ENCODE measurements around the gene ARPC5.

Gene ARPC5

DNA sequence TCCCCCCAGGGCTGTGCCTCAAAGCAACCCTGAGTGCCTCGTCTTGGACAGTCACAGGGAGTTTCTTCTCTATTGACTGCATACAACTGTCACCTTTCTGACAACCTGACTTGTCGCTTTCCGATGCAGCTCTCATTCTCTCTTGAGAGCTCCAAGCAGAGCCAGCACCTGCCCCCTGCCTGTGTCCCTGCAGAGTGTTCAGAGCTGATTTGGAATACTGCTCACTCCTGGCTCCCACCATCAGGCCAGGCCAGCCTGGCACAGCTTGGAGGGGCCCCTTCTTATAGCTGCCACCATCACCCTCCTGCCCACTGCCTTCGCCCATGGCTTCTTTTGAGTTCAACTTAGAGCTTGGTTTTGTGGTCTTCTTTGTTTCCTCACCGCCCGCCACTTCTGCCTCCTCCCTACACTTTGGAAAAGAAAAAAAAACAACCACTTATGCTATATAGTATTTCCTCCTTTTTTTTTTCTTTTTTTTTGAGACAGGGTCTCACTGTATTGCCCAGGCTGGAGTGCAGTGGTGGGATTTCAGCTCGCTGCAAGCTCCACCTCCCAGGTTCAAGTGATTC is 57.6 kb downstream of the ARPC5 start:
- no peaks in the 10 kb centered on the region for H3K27me3 ChIP-seq (ENCODE audit: insufficient read depth, poor library complexity, severe bottlenecking)
- no peak overlapping the region for H3K27ac ChIP-seq (ENCODE audit: poor library complexity, severe bottlenecking)
- DNase-seq (ENCODE audit: low spot score) (no peak), ATAC-seq (ENCODE audit: low read depth) (no peak)
- H3K4me3 ChIP-seq (ENCODE audit: severe bottlenecking), result no peak overlapping the region
- TF ChIP-seq, protein P1, sequence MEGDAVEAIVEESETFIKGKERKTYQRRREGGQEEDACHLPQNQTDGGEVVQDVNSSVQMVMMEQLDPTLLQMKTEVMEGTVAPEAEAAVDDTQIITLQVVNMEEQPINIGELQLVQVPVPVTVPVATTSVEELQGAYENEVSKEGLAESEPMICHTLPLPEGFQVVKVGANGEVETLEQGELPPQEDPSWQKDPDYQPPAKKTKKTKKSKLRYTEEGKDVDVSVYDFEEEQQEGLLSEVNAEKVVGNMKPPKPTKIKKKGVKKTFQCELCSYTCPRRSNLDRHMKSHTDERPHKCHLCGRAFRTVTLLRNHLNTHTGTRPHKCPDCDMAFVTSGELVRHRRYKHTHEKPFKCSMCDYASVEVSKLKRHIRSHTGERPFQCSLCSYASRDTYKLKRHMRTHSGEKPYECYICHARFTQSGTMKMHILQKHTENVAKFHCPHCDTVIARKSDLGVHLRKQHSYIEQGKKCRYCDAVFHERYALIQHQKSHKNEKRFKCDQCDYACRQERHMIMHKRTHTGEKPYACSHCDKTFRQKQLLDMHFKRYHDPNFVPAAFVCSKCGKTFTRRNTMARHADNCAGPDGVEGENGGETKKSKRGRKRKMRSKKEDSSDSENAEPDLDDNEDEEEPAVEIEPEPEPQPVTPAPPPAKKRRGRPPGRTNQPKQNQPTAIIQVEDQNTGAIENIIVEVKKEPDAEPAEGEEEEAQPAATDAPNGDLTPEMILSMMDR (IDR thresholded peaks at IDR 0.05; ENCODE audit: poor library complexity, severe bottlenecking), result no peak
- no peaks in the 10 kb centered on the region for H3K36me3 ChIP-seq (ENCODE audit: low read depth)
- no peaks in the 10 kb centered on the region for H3K4me1 ChIP-seq (ENCODE audit: insufficient read depth, poor library complexity, severe bottlenecking)
- H3K9me3 ChIP-seq (ENCODE audit: severe bottlenecking), result no peaks in the 10 kb centered on the region

DNA sequence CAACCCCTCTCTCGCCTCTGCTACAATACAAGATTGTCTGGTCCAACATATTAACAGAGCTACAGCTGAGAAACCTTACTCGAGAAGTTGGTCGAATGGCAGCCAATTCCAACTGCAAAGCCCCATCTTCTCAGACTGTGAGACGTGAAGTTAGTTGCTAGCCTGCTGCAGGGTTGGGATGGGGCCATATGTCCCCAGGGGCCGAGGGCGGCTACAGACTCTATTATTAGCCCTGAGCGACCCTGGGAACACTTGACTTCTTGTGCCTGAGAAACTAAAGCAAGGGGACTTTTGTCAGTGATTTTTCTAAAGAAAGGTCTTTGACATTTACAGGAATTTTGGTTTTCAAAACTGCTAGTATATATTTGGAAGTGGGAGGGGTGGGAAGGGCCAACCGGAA is 59.0 kb downstream of the ARPC5 start:
- Histone ChIP-seq H3K9me3 (ENCODE audit: severe bottlenecking) (no peaks in the 10 kb centered on the region), H3K27me3 (ENCODE audit: insufficient read depth, poor library complexity, severe bottlenecking) (no peaks in the 10 kb centered on the region), H3K4me3 (ENCODE audit: severe bottlenecking) (no peak overlapping the region), H3K36me3 (ENCODE audit: low read depth) (no peaks in the 10 kb centered on the region), H3K27ac (ENCODE audit: poor library complexity, severe bottlenecking) (no peak overlapping the region), H3K4me1 (ENCODE audit: insufficient read depth, poor library complexity, severe bottlenecking) (no peaks in the 10 kb centered on the region)
- DNase-seq (ENCODE audit: low spot score) (no peak), ATAC-seq (ENCODE audit: low read depth) (no peak)
- TF ChIP-seq, protein P1 (IDR thresholded peaks at IDR 0.05; ENCODE audit: poor library complexity, severe bottlenecking), result no peak

DNA sequence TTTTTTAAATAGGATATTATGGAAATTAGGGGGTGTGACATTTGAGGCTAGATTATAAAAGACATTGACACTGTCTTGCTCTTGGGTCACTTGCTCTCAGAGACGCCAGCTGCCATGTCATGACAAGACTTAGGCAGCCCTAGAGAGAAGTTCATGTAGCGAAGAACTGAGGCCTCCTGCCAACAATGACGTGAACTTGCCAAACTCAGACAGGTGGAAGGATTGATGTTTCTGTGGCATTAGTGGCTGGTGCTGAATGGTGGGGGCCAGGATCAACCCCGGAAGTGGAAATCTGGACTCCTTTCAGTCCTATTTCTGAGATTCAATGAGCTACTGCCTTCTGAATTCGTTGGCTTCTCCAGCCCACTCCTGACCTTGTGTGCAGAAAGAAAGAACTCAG is 60.0 kb downstream of the ARPC5 start:
- DNase-seq (ENCODE audit: low spot score), result no peak
- H3K27ac ChIP-seq (ENCODE audit: poor library complexity, severe bottlenecking), result no peak overlapping the region
- H3K4me1 ChIP-seq (ENCODE audit: insufficient read depth, poor library complexity, severe bottlenecking), result no peaks in the 10 kb centered on the region
- ATAC-seq (ENCODE audit: low read depth), result no peak
- H3K9me3 ChIP-seq (ENCODE audit: severe bottlenecking), result no peaks in the 10 kb centered on the region
- no peaks in the 10 kb centered on the region for H3K36me3 ChIP-seq (ENCODE audit: low read depth)
- H3K4me3 ChIP-seq (ENCODE audit: severe bottlenecking), result no peak overlapping the region
- no peaks in the 10 kb centered on the region for H3K27me3 ChIP-seq (ENCODE audit: insufficient read depth, poor library complexity, severe bottlenecking)
- TF ChIP-seq, protein P1 (IDR thresholded peaks at IDR 0.05; ENCODE audit: poor library complexity, severe bottlenecking), result no peak

DNA sequence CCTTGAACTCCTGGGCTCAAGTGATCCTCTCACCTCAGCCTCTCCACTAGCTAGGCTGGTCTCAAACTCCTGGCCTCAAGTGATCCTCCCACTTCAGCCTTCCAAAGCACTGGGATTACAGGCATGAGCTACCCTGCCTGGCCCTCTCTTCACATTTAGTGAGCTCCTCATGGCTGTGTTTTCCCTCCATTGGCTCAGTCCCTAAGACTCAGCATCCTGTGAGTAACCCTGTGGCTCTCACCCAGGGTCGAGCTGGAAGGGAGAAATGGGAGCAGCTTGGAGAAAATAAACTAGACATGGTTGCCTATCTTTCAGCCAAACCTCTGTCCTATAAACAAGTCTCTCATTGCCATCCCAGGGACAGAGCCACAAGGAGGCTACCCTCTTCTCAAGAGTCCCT is 62.9 kb downstream of the ARPC5 start:
- Histone ChIP-seq H3K27me3 (ENCODE audit: insufficient read depth, poor library complexity, severe bottlenecking) (no peaks in the 10 kb centered on the region), H3K4me1 (ENCODE audit: insufficient read depth, poor library complexity, severe bottlenecking) (peaks cover 18% of the 10 kb centered on the region), H3K36me3 (ENCODE audit: low read depth) (no peaks in the 10 kb centered on the region), H3K4me3 (ENCODE audit: severe bottlenecking) (no peak overlapping the region), H3K9me3 (ENCODE audit: severe bottlenecking) (no peaks in the 10 kb centered on the region), H3K27ac (ENCODE audit: poor library complexity, severe bottlenecking) (no peak overlapping the region)
- TF ChIP-seq, protein P1 (IDR thresholded peaks at IDR 0.05; ENCODE audit: poor library complexity, severe bottlenecking), result no peak
- DNase-seq (ENCODE audit: low spot score), result no peak
- ATAC-seq (ENCODE audit: low read depth), result no peak

DNA sequence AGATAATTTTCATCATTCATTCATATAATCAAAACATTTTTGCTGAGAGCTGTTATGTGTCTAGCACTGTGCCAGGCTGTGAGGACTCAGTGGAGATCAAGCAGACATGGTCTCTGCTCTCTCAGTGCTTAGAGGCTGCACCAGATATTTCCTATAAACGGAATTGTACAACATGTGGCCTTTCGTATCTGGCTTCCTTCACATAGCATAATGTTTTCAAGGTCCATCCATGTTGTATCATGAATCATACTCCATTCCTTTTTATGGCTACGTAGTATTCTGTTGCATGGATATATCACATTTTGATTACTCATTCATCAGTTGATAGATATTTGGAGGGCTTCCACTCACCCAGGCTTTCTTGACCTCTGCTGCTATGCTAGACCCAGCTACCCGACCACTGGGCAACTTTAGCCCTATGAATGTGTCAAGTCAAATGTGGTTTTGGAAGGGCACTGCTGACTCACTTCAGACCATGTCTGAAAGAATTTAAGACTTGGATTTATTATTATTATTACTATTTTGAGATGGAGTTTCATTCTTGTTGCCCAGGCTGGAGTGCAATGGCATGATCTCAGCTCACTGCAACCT is 63.8 kb downstream of the ARPC5 start:
- ATAC-seq (ENCODE audit: low read depth), result no peak
- H3K4me3 ChIP-seq (ENCODE audit: severe bottlenecking), result no peak overlapping the region

More for the DNA sequence above, 63.8 kb downstream of the ARPC5 start:
- Histone ChIP-seq H3K27ac (ENCODE audit: poor library complexity, severe bottlenecking) (no peak overlapping the region), H3K4me1 (ENCODE audit: insufficient read depth, poor library complexity, severe bottlenecking) (peaks cover 23% of the 10 kb centered on the region), H3K9me3 (ENCODE audit: severe bottlenecking) (no peaks in the 10 kb centered on the region), H3K36me3 (ENCODE audit: low read depth) (no peaks in the 10 kb centered on the region), H3K27me3 (ENCODE audit: insufficient read depth, poor library complexity, severe bottlenecking) (no peaks in the 10 kb centered on the region)
- TF ChIP-seq, protein P1 (IDR thresholded peaks at IDR 0.05; ENCODE audit: poor library complexity, severe bottlenecking), result no peak
- no peak for DNase-seq (ENCODE audit: low spot score)

Data from RWPE2 (cell line).